ENCODE measurements around the gene SYDE1.
"Not testable (repeated sequence)": the region's sequence is repeated elsewhere in the genome, so short reads cannot be mapped to it uniquely, and the experiment has no call there.

Gene SYDE1

DNA sequence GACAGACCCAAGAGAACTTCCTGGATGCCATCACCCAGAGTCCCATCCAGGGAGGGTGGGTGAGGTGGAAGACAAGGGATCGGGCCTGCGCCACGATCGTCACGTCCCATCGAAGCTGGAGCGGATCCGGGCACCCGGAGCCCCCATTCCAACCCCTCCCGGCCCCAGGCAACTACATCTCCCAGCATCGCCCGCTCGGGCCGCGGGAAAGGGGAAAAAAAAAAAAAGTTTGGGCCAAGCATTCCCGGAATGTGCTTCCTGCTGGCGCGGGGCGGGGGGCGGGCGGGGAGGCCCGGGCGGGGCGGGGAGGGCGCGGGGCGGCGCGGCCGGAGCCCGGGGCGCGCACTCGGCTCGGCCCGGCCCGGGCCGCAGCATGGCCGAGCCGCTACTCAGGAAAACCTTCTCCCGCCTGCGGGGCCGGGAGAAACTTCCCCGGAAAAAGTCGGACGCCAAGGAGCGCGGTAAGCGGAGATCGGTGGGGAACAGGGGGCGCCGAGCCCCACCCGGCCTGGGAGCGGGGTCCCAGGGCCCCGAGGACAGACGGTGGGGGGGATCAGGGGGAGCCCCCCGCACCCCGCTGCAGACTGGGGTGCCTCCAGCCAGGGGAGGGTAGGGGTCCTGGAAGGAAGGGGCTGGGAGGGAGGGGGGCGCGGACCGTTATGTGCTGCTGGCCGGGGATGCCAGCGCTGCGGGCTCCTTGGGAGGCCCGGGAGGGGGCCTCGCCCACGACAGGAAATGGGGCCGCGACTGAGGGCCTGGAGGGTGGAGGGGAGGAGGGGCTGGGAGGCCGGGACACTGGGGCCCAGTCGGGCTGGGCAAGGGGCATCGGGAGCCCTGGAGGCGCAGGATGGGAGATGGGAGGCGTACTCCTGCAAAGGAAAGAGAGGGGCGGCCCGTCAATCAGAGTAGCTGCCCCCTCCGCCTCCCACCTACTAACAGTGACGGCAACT, at the start of gene SYDE1:
TSS of gene SYDE1 (plus strand) at position 341 of the 950 bp plus-strand sequence. CDS start at position 374, 33 bp downstream.
- DNase-seq = no peak

- no peak for DNase-seq
These were observed 45.2 kb upstream of the SYDE1 start for GRCh38 chr19:15062036-15062435.

- DNase-seq = not testable (repeated sequence)
These were observed 36.8 kb upstream of the SYDE1 start for GRCh38 chr19:15070386-15070785.

- DNase-seq = no peak
These were observed 34.1 kb upstream of the SYDE1 start for GRCh38 chr19:15072930-15073647.

DNA sequence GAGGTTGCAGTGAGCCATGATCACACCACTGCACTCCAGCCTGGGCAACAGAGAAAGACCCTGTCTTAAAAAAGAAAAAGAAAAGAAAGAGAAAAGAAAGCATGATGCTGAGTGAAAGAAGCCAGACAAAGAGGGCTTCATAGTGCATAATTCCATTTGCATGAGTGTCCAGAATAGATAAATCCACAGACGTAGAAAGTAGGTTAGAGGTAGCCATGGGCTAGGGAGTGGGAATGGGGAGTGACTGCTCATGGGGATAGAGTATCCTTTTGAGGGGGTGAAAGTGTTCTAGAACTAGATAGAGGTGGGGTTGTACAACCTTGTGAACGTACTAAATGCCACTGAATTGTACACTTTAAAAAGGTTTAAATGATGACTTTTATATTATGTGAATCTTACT, 32.8 kb upstream of the SYDE1 start:
- no peak for DNase-seq

DNA sequence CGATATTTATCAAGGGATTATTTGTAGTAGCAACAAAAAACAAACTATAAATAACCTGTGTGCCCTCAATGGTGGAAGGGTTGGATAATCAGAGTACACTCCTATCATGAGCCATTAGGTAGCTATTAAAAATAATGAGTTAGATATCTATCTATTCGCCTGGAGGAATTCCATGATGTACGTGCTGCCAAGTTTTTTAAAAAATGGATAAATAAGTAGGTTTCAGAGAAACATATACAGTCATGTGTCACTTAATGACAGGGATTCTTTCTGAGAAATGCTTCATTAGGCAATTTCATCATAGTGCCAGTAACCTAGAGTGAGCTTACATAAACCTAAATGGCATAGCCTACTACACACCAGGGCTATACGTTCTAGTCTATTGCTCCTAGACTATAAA, 31.4 kb upstream of the SYDE1 start:
- DNase-seq = no peak

DNA sequence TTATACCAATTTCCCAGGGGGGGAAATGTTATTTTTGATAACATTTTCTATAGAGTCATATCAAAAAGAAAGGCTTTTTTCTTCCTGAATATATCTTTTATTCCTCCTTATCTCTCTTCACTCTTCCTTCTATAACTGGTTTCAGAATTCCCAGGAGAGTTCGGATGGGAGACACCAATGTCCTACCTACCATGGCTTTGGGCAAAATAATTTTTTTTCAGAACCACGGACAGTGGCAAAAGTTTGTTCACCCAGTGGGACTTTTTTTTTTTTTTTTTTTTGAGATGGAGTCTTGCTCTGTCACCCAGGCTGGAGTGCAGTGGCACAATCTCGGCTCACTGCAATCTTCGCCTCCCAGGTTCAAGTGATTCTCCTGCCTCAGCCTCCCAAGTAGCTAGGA, 27.2 kb upstream of the SYDE1 start:
- DNase-seq = not testable (repeated sequence)

DNA sequence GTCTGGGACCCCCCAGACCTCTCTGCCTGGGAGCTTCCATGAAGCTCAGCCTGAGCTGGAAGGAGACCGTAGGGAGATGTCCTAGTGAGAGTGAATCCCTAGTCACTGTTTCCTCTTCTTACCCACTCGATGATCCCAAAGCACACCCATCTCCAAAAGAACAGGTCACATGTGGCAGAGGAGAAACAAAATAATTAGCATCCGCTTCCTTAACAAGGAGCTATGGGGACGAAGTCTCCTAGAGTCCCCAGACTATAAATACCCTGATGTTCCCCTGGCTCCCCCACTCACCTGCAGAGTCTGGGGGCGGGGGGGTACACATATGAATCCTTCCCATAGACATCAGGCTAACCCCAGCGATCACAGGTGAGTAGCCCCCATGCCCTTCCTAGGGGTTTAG, 25.3 kb upstream of the SYDE1 start, which contains the start of gene OR1I1:
TSS of gene OR1I1 (plus strand) at position 301 of the 400 bp plus-strand sequence. CDS start 4,855 bp downstream, outside the sequence.
- no peak for DNase-seq

DNA sequence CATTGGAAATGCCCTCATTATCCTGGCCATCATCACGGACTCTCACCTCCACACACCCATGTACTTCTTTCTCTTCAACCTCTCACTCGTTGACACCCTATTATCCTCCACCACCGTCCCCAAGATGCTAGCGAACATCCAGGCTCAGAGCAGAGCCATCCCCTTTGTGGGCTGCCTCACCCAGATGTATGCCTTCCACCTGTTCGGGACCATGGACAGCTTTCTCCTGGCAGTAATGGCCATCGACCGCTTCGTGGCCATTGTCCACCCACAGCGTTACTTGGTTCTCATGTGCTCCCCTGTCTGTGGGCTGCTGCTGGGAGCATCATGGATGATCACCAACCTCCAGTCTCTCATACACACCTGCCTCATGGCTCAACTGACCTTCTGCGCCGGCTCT, 20.0 kb upstream of the SYDE1 start:
- no peak for DNase-seq

- no peak for DNase-seq
These were observed 15.1 kb upstream of the SYDE1 start for GRCh38 chr19:15091918-15092753.

DNA sequence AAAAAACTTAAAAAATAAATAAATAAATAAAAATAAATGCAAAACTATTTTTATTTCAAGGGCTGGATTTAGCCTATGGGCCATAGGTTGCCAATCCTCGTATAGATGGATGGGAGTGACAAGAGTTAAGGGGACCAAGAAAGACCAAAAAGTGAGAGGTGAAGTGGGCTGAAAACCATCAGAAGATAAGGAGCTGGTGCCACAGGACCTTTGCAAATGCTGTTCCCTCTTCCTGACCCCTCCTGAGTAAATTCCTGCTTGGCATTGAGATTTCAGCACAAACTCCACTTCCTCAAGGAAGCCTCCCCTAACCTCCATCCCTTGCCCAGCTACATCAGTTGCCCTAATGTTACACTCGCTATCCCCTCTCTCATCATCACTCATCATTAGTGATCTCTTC, 14.2 kb upstream of the SYDE1 start:
- no peak for DNase-seq

GRCh38 chr19:15096223-15096622, 11.0 kb upstream of the SYDE1 start:
- DNase-seq = no peak

DNA sequence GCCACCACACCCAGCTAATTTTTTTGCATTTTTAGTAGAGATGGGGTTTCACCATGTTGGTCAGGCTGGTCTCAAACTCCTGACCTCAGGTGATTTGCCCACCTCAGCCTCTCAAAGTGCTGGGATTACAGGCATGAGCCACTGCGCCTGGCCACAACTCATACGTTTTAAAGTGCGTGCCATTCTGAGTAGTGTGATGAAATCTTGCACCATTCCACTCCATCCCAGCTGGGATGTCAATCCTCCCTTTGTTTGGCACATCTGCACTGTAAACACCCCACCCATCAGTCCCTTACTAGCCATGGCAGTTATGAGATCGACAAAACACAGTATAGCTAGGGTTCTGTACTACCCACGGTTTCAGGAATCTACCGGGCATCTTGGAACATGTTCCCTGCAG, 9.2 kb upstream of the SYDE1 start:
- DNase-seq = not testable (repeated sequence)

DNA sequence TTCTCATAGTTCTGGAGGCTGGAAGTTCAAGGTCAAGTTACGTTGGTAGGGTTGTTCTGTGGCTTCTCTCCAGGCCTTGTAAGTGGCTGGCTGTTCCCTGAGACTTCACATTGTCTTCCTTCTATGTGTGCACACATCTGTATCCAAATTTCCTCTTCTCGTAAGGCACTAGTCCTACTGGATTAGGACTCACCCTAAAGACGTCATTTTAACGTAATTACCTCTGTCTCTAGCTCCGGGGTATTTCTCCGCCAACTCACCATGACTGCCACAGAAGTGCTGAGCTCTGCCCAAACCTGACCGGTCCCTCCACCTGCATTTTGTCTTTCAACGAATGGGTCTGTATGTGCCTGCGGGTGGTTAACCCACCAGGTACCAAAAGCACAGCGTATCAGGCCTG, 8.7 kb upstream of the SYDE1 start:
- DNase-seq = no peak

DNA sequence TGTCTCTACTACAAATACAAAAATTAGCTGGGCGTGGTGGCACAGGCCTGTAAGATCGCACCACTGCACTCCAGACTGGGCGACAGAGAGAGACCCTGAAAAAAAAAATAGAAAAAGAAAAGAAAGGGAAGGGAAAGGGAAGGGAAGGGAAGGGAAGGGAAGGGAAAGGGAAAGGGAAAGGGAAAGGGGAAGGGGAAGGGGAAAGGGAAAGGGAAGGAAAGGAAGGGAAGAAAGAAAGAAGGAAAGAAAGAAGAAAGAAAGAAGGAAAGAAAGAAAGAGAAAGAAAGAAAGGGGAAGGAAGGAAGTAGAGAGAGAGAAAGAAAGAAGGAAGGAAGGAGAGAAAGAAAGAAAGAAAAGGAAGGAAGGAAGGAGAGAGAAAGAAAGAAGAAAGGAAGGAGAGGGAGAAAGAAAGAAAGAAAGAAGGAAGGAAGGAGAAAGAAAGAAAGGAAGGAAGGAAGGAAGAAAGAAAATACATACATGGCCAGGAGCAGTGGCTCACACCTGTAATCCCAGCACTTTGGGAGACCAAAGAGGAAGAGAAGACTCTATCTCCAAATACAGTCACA, 8.1 kb upstream of the SYDE1 start:
- no peak for DNase-seq

DNA sequence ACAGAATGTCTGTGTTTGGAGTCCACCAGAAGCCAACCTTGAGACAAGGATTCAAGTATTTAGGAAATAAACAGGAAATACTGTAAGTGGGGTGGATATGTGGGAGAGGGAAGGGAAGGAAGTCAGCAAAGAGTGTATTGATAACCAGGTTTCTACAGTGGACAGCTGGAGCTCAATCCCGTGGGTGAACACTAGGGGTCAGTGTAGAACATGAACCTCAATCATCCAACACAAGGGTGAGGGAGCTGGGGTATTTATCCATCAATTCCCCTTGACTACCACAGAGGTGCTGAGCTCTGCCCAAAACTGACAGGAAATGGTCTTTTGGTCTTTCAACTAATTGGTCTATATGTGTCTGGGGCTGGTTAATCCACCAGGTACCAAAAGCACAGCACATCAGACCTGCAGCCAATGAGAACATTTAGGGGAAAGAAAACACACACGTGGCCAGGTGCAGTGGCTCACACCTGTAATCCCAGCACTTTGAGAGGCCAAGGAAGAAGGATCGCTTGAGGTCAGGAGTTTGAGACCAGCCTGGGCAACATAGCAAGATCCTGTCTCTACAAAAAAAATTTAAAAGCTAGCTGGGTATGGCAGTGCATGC, 5.6 kb upstream of the SYDE1 start:
- DNase-seq = no peak

GRCh38 chr19:15104003-15104402, 3.2 kb upstream of the SYDE1 start:
- no peak for DNase-seq

- no peak for DNase-seq
These were observed 2.8 kb upstream of the SYDE1 start for GRCh38 chr19:15104411-15104810.

GRCh38 chr19:15105044-15105443, 2.2 kb upstream of the SYDE1 start:
- DNase-seq = no peak

DNA sequence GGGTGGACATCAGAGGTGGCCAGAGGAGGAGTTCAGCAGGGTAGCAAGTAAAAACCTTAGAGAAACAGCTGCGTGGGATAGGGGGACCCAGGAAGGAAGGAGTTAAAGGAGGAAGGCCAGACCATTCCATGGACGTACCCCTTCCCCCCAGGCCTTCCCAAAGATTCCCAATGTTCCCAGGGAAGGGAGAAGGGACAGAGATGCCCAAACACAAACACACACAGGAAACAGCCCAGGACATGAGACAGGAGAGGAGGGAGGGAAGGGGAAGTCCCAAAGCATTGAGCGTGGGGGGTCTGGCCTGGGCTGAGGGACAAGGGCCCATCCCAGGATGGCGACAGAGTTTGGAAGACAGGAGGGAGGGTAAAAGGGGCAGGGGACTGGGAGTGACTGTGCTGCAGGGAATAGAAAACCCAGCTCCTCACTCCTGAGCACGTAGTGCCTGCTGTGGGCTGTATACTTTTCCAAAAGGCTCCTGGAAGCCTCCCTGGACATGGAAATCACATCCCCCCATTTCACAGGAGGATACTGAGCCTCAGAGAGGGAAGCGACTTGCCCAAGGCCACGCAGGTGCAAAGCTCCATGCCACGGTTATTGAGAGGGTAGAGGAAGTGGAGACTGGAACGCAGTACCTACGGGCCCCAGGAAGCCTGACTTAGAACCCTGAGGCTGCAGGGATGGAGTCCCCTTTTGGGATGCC, 1.1 kb downstream of the SYDE1 start:
- DNase-seq = no peak

Measured in NCI-H2107 (cell line).